Smooth muscle cell (in vitro differentiated cells): Measurements from ENCODE around the gene TLNRD1. TPM values are rescaled to one million over a fixed set of nuclear protein-coding genes. Genes with fewer than 3 reads are reported as not detected.

ENCODE experiments used
- DNase-seq: peaks from one replicate; lab custom pipeline; 2025; ENCODE audit not compliant: unreplicated experiment; lab: John Stamatoyannopoulos, UW
- H2AFZ ChIP-seq: fragments of 200-600 bp; sonication (generic); 2 replicates; pipeline ENCODE4 v1.6.0; 2016; ENCODE audit warnings: antibody characterized with exemption, low read depth, mild to moderate bottlenecking
- H3F3A ChIP-seq: fragments of 200-600 bp; sonication (generic); 2 replicates; pipeline ENCODE4 v1.6.0; 2017; ENCODE audit warnings: antibody characterized with exemption, low read depth
- H3K27ac ChIP-seq: fragments of 200-600 bp; sonication (generic); 2 replicates; pipeline ENCODE4 v1.5.1; 2016; ENCODE audit warnings: low read depth, mild to moderate bottlenecking
- H3K27me3 ChIP-seq: fragments of 200-600 bp; sonication (generic); 2 replicates; pipeline ENCODE4 v1.6.1; 2016; ENCODE audit warnings: low read depth, mild to moderate bottlenecking
- H3K36me3 ChIP-seq: fragments of 200-600 bp; sonication (generic); 2 replicates; pipeline ENCODE4 v1.5.1; 2016; ENCODE audit warnings: low read depth
- H3K4me1 ChIP-seq: fragments of 200-600 bp; sonication (generic); 2 replicates; pipeline ENCODE4 v1.5.1; 2016; ENCODE audit warnings: low read depth
- H3K4me2 ChIP-seq: fragments of 200-600 bp; sonication (generic); 2 replicates; pipeline ENCODE4 v1.6.0; 2016; ENCODE audit warnings: mild to moderate bottlenecking
- H3K4me3 ChIP-seq: fragments of 200-600 bp; sonication (generic); 2 replicates; pipeline ENCODE4 v1.5.1; 2016; ENCODE audit warnings: mild to moderate bottlenecking
- H3K79me2 ChIP-seq: fragments of 200-600 bp; sonication (generic); 2 replicates; pipeline ENCODE4 v1.6.0; 2016; ENCODE audit warnings: low read depth, mild to moderate bottlenecking
- H3K9ac ChIP-seq: fragments of 200-600 bp; sonication (generic); 2 replicates; pipeline ENCODE4 v1.6.0; 2016; ENCODE audit warnings: low read depth
- H3K9me3 ChIP-seq: fragments of 200-600 bp; sonication (generic); replicated peaks from 2 replicates; pipeline ENCODE4 v1.5.1; 2016; ENCODE audit warnings: low read depth
- H4K20me1 ChIP-seq: fragments of 200-600 bp; sonication (generic); 2 replicates; pipeline ENCODE4 v1.6.0; 2016; ENCODE audit warnings: low read depth
- CTCF ChIP-seq: fragments of 200-600 bp; sonication (generic); IDR thresholded peaks from 2 replicates; pipeline ENCODE4 v1.5.1; 2017; ENCODE audit warnings: borderline replicate concordance, mild to moderate bottlenecking, antibody characterized with exemption; ENCODE audit not compliant: insufficient read depth, poor library complexity, severe bottlenecking
- WGBS: methylation state at CpG from one replicate; pipeline ENCODE4 v1.1.7; 2016; ENCODE audit warnings: low lambda C conversion rate; 5-methylcytosine and 5-hydroxymethylcytosine counted together
- polyA plus RNA-seq: library from polyadenylated mRNA; unstranded; fragments of >200 nt; fragmentation: Nextera tagmentation; extraction: Ambion mirVana; gene quantifications from 2 replicates; pipeline ENCODE4 v1.2.1, GENCODE V29; 2016
- total RNA-seq: library from RNA; depleted of rRNA; stranded (reverse); fragments of >200 nt; gene quantifications from 2 replicates; pipeline ENCODE4 v1.2.3, GENCODE V29; 2014

Gene TLNRD1
- total and polyA plus RNA-seq, 2 experiments from 2014 or later: 11.3 to 14.1 TPM

DNA sequence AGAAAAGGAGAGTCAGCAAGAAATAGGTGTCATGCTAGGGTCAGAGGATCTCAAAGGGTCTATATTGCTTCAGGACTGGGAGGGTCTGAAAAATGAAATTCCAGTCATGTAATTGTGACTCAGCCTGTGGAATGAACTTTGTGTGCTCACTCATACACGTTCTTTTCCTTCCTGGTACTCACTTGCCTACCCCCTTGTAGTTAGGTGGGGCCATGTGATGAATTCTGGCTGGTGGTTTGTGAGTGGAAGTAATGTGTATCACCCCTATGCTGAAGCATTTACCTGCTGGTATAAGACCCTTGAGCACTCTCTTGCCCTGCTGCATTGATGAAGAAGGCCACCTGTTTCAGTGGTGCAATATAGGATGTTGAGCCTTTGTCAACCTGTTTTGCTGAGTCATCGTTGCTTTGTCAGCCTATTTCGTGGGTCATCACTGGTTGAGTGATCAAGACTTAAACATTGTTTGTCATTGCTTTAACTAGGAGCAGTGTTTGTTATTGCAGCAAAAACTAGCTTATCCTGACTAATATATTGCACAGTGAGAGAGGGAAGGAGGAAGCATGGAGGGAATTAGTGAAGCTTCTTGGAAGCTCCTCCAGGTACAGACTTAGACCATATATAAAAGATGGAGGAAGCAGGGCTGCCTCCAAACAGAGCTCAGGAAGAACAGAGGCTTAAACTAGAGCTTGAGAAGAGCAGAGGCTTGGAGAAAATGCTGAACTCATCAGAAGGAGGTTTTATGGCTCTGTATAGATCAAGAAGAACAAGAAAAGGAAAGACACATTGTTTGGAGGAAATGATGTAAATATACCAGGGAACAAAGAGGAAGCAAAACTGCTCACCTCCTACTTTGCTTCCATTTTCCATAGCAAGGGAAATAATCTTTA, 28.9 kb downstream of the TLNRD1 start:
- Histone ChIP-seq H3K4me3 (no peak overlapping the region), H3F3A (no peaks in the 10 kb centered on the region), H3K9ac (no peak overlapping the region), H4K20me1 (no peaks in the 10 kb centered on the region), H3K4me2 (no peak overlapping the region), H3K27me3 (no peaks in the 10 kb centered on the region), H3K9me3 (no peaks in the 10 kb centered on the region), H3K79me2 (no peaks in the 10 kb centered on the region), H3K27ac (no peak overlapping the region), H2AFZ (no peak overlapping the region), H3K4me1 (no peaks in the 10 kb centered on the region), H3K36me3 (no peaks in the 10 kb centered on the region)
- TF ChIP-seq CTCF: no peak
- 78% methylated on average over 3 of the region's 3 CpGs for WGBS
- DNase-seq: no peak

DNA sequence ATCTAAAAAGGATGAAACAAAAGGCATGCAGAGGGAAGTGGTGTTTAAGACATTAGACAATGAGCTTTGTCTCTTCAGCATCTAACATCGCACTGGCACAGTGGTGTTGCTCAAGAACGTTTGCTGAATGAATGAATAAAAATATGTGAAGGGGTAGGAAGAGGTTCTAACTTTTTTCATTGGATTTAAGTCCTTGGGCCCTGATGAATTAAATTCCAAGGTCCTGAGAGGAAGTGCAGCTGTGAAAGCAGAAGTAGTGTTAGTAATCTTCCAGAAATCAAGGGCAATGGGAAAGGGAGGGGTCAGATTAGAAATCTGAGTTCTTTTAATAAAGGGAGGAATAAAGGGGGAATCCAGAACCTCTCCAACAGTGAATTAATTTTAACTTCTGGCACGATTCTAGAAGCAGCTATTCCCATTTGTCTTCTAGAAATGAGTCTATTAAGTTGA, 29.6 kb downstream of the TLNRD1 start:
- Histone ChIP-seq H3K4me3 (no peak overlapping the region), H3K9me3 (no peaks in the 10 kb centered on the region), H4K20me1 (no peaks in the 10 kb centered on the region), H2AFZ (no peak overlapping the region), H3K27ac (no peak overlapping the region), H3K36me3 (no peaks in the 10 kb centered on the region), H3K4me2 (no peak overlapping the region), H3K27me3 (no peaks in the 10 kb centered on the region), H3F3A (no peaks in the 10 kb centered on the region), H3K79me2 (no peaks in the 10 kb centered on the region), H3K9ac (no peak overlapping the region), H3K4me1 (no peaks in the 10 kb centered on the region)
- no peak for TF ChIP-seq CTCF
- 93% methylated on average over 3 of the region's 3 CpGs for WGBS
- DNase-seq: no peak

DNA sequence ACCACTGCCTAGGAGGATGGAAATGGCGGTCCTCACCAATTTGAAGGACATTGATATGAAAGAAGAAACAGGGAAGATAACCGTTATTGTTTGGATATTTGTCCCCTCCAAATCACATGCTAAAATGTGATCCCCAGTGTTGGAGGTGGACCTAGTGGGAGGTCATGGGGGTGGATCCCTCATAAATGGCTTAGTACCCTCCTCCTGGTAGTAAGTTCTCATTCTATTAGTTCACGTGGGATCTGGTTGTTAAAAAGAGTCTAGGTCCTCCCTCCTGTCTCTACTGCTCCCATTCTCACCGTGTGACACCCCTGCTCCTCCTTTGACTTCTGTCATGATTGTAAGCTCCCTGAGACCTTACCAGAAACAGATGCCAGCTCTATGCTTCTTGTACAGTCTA, 30.5 kb downstream of the TLNRD1 start:
- 91% methylated on average over 4 of the region's 4 CpGs for WGBS
- no peak for TF ChIP-seq CTCF
- H3K4me2 ChIP-seq: no peak overlapping the region
- no peaks in the 10 kb centered on the region for H3K4me1 ChIP-seq
- no peak overlapping the region for H3K4me3 ChIP-seq
- no peaks in the 10 kb centered on the region for H3K79me2 ChIP-seq
- no peaks in the 10 kb centered on the region for H3K27me3 ChIP-seq
- no peak overlapping the region for H2AFZ ChIP-seq
- no peak overlapping the region for H3K9ac ChIP-seq
- no peaks in the 10 kb centered on the region for H3K36me3 ChIP-seq
- DNase-seq: no peak
- H3F3A ChIP-seq: no peaks in the 10 kb centered on the region
- no peaks in the 10 kb centered on the region for H3K9me3 ChIP-seq
- no peak overlapping the region for H3K27ac ChIP-seq
- no peaks in the 10 kb centered on the region for H4K20me1 ChIP-seq

GRCh38 chr15:81032355-81032754, 31.6 kb downstream of the TLNRD1 start:
- no peaks in the 10 kb centered on the region for H3F3A ChIP-seq
- H3K27ac ChIP-seq: no peak overlapping the region
- H3K9me3 ChIP-seq: no peaks in the 10 kb centered on the region
- no peaks in the 10 kb centered on the region for H3K36me3 ChIP-seq
- H4K20me1 ChIP-seq: no peaks in the 10 kb centered on the region
- no peaks in the 10 kb centered on the region for H3K79me2 ChIP-seq
- H2AFZ ChIP-seq: no peak overlapping the region
- DNase-seq: no peak
- H3K9ac ChIP-seq: no peak overlapping the region
- no peaks in the 10 kb centered on the region for H3K27me3 ChIP-seq
- no peak for TF ChIP-seq CTCF
- 92% methylated on average over 4 of the region's 4 CpGs for WGBS
- H3K4me1 ChIP-seq: no peaks in the 10 kb centered on the region
- H3K4me3 ChIP-seq: no peak overlapping the region
- no peak overlapping the region for H3K4me2 ChIP-seq
